PC-9 (cell line): Measurements from ENCODE around the gene FDXACB1. TPM values are rescaled to one million over a fixed set of nuclear protein-coding genes. Genes with fewer than 3 reads are reported as not detected.

Experiments
- BruUV-seq: library from RNA; stranded (reverse); fragments of 400-500 nt; replicated peaks from 2 replicates; lab custom pipeline; 2021; lab: Mats Ljungman, UMichigan
- CTCF ChIA-PET: fragments of 300-600 bp; sonication (Branson Sonifier 250); formaldehyde crosslinking; loops from one replicate; lab custom pipeline; 2022; ENCODE audit warnings: antibody characterized with exemption; lab: Charles Lee
- POLR2A ChIA-PET: fragments of 300-600 bp; sonication (Branson Sonifier 250); formaldehyde crosslinking; loops from one replicate; lab custom pipeline; 2022; ENCODE audit warnings: antibody characterized with exemption; ENCODE audit not compliant: unreplicated experiment; lab: Charles Lee
- DNase-seq, 2 experiments: peaks; one replicate each; pipeline versions ENCODE4 v3.0.0 to v3.0.0-alpha.2; 2015 to 2022; ENCODE audit warnings: mixed read lengths in 1 of 2
- H2AFZ ChIP-seq: fragments of 200-600 bp; sonication (generic); 2 replicates; pipeline ENCODE4 v1.8.1; 2017; ENCODE audit warnings: antibody characterized with exemption
- H3F3A ChIP-seq: fragments of 200-600 bp; sonication (generic); 2 replicates; pipeline ENCODE4 v1.8.1; 2017; ENCODE audit warnings: antibody characterized with exemption, mild to moderate bottlenecking, low read depth; ENCODE audit not compliant: insufficient read depth
- H3K27ac ChIP-seq: fragments of 200-600 bp; sonication (generic); 2 replicates; pipeline ENCODE4 v1.6.1; 2016; ENCODE audit warnings: mixed run types
- H3K27me3 ChIP-seq: fragments of 200-600 bp; sonication (generic); 2 replicates; pipeline ENCODE4 v1.6.1; 2016; ENCODE audit warnings: low read depth, mixed run types; ENCODE audit not compliant: insufficient read depth
- H3K36me3 ChIP-seq: fragments of 200-600 bp; sonication (generic); 2 replicates; pipeline ENCODE4 v1.6.1; 2016; ENCODE audit warnings: low read depth, mixed run types
- H3K4me1 ChIP-seq: fragments of 200-600 bp; sonication (generic); replicated peaks from 2 replicates; pipeline ENCODE4 v1.6.1; 2016; ENCODE audit warnings: mixed run types; ENCODE audit not compliant: insufficient read depth
- H3K4me2 ChIP-seq: fragments of 200-600 bp; sonication (generic); 2 replicates; pipeline ENCODE4 v1.6.1; 2017; ENCODE audit warnings: mixed run types
- H3K4me3 ChIP-seq: fragments of 200-600 bp; sonication (generic); 2 replicates; pipeline ENCODE4 v1.6.1; 2016; ENCODE audit warnings: mixed run types
- H3K79me2 ChIP-seq: fragments of 200-600 bp; sonication (generic); 2 replicates; pipeline ENCODE4 v1.6.1; 2017; ENCODE audit warnings: low read depth, mixed run types
- H3K9me2 ChIP-seq: fragments of 200-600 bp; sonication (generic); 2 replicates; pipeline ENCODE4 v1.8.1; 2017; ENCODE audit warnings: mild to moderate bottlenecking; ENCODE audit not compliant: insufficient read depth
- H3K9me3 ChIP-seq: fragments of 200-600 bp; sonication (generic); 2 replicates; pipeline ENCODE4 v1.8.1; 2016; ENCODE audit warnings: low read depth; ENCODE audit not compliant: insufficient read depth
- H4K20me1 ChIP-seq: fragments of 200-600 bp; sonication (generic); 2 replicates; pipeline ENCODE4 v1.8.1; 2017; ENCODE audit not compliant: insufficient read depth
- EZH2 ChIP-seq: fragments of 200-600 bp; sonication (generic); IDR thresholded peaks from 2 replicates; pipeline ENCODE4 v1.8.0; 2017; ENCODE audit warnings: antibody characterized with exemption, low read depth
- intact Hi-C: fragments of 100-400 bp; cut with micrococcal nuclease; formaldehyde crosslinking; loops from one replicate; pipeline ENCODE4 v1.10.0; 2022; ENCODE audit not compliant: unreplicated experiment
- total RNA-seq: library from RNA; stranded (reverse); gene quantifications from 2 replicates; pipeline ENCODE4 v1.2.3, GENCODE V29; 2021
- TF ChIP-seq, protein P1 (sequence below): fragments of 200-600 bp; sonication (generic); conservative IDR thresholded peaks from 2 replicates; pipeline ENCODE4 v1.6.1; 2017; ENCODE audit warnings: mixed run types, antibody characterized with exemption, mild to moderate bottlenecking, moderate library complexity

The FDXACB1 gene
- total RNA-seq, 1 experiment from 2014 or later = 2.2 TPM

DNA sequence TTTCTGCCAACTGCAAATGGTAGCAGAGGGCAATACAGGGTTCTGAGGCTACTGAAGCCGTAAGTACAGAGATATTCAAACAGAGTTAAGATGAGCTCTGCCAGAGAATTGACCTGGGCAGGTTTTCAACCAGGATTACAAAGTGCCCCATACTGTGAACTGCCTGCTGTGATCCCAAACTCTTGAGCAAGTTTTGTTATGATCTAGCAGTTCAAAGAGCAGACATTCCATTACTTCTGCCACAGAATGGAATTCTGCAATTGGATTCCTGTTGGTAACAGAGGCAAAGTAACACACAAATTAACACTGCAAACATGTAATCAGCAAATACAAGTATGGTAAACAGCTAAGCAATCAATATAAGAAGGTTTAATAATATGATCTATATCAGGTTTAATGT, 38.8 kb downstream of the FDXACB1 start:
- Histone ChIP-seq H3K27me3 (no peaks in the 10 kb centered on the region), H2AFZ (no peak overlapping the region), H4K20me1 (no peaks in the 10 kb centered on the region), H3K4me3 (no peak overlapping the region), H3K4me1 (peaks cover 69% of the 10 kb centered on the region), H3F3A (peaks cover 44% of the 10 kb centered on the region), H3K79me2 (0 out of 2 replicates have a peak, but pooled peaks cover 9% of the 10 kb centered on the region), H3K4me2 (peak overlapping the region; percentile 17), H3K27ac (peak overlapping the region; percentile 50), H3K9me3 (no peaks in the 10 kb centered on the region), H3K36me3 (peaks cover 42% of the 10 kb centered on the region), H3K9me2 (no peaks in the 10 kb centered on the region)
- intact Hi-C loops = loop anchor here (2.0 to 10.0 kb wide), 4 partner anchors 63 to 555 kb away; no protein-coding TSS in a partner anchor
- CTCF ChIA-PET = no interaction called here
- BruUV-seq = no TSS peak
- peak in 1 of 2 experiments; percentile 74 for DNase-seq
- POLR2A ChIA-PET = no interaction called here
- TF ChIP-seq EZH2 = no peak
- TF ChIP-seq, protein P1, sequence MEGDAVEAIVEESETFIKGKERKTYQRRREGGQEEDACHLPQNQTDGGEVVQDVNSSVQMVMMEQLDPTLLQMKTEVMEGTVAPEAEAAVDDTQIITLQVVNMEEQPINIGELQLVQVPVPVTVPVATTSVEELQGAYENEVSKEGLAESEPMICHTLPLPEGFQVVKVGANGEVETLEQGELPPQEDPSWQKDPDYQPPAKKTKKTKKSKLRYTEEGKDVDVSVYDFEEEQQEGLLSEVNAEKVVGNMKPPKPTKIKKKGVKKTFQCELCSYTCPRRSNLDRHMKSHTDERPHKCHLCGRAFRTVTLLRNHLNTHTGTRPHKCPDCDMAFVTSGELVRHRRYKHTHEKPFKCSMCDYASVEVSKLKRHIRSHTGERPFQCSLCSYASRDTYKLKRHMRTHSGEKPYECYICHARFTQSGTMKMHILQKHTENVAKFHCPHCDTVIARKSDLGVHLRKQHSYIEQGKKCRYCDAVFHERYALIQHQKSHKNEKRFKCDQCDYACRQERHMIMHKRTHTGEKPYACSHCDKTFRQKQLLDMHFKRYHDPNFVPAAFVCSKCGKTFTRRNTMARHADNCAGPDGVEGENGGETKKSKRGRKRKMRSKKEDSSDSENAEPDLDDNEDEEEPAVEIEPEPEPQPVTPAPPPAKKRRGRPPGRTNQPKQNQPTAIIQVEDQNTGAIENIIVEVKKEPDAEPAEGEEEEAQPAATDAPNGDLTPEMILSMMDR = no peak

- POLR2A ChIA-PET = no interaction called here
- no TSS peak for BruUV-seq
- no peak for DNase-seq
Observed at GRCh38 chr11:111838054-111838453, 40.9 kb downstream of the FDXACB1 start.

GRCh38 chr11:111837366-111837891, 41.5 kb downstream of the FDXACB1 start:
- Histone ChIP-seq H2AFZ (no peak overlapping the region), H3K9me2 (no peaks in the 10 kb centered on the region), H3K27me3 (no peaks in the 10 kb centered on the region), H3K27ac (peak overlapping the region; percentile 25; the same call in 1 of the 2 replicates), H3K36me3 (peaks cover 32% of the 10 kb centered on the region), H4K20me1 (no peaks in the 10 kb centered on the region), H3K4me3 (no peak overlapping the region), H3K79me2 (0 out of 2 replicates have a peak, but pooled peaks cover 2% of the 10 kb centered on the region), H3K4me2 (0 out of 2 replicates have a peak overlapping the region, but pooled peaks have one; percentile 7), H3K4me1 (peaks cover 42% of the 10 kb centered on the region), H3K9me3 (no peaks in the 10 kb centered on the region), H3F3A (peaks cover 19% of the 10 kb centered on the region; the same call in 1 of the 2 replicates)
- POLR2A ChIA-PET = no interaction called here
- CTCF ChIA-PET = no interaction called here
- intact Hi-C loops = no loop called here
- no peak for DNase-seq
- no TSS peak for BruUV-seq
- TF ChIP-seq EZH2 = no peak
- TF ChIP-seq, protein P1 = no peak

More at GRCh38 chr11:111838054-111838453, 40.9 kb downstream of the FDXACB1 start:
- Histone ChIP-seq H3K9me2 (no peaks in the 10 kb centered on the region), H2AFZ (no peak overlapping the region), H4K20me1 (no peaks in the 10 kb centered on the region), H3K9me3 (no peaks in the 10 kb centered on the region), H3K4me1 (peaks cover 48% of the 10 kb centered on the region), H3F3A (peaks cover 23% of the 10 kb centered on the region; the same call in 1 of the 2 replicates), H3K27ac (no peak overlapping the region), H3K36me3 (peaks cover 35% of the 10 kb centered on the region), H3K27me3 (no peaks in the 10 kb centered on the region), H3K79me2 (0 out of 2 replicates have a peak, but pooled peaks cover 8% of the 10 kb centered on the region), H3K4me3 (no peak overlapping the region), H3K4me2 (no peak overlapping the region)
- CTCF ChIA-PET = no interaction called here
- TF ChIP-seq EZH2 = no peak
- TF ChIP-seq, protein P1 = no peak
- intact Hi-C loops = no loop called here
